ENCODE measurements around the gene SLC35C1.

DNA sequence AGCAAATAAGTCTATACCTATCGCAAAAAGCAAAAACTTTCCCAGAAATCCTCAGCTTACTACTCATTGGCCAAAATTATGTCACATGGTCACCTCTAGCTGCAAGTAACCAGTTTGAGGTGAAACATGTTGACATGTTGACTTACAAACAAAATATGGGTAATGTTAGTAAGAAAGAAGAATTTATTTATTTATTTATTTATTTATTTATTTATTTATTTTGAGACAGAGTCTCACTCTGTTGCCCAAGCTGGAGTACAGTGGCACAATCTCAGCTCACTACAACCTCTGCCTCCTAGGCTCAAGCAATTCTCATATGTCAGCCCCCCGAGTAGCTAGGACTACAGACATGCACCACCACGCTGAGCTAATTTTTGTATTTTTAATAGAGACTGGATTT lies 5.4 kb upstream of the SLC35C1 start:
- TF ChIP-seq GATA2 (IDR thresholded peaks at IDR 0.05; ENCODE audit: low read depth, low read length): no peak
- TF ChIP-seq GATA3 (IDR thresholded peaks at IDR 0.05; ENCODE audit: low read depth, low read length): no peak
